Small intestine (tissue), 7 donors: Measurements from ENCODE around the gene BLTP3A. TPM values are rescaled to one million over a fixed set of nuclear protein-coding genes. Genes with fewer than 3 reads are reported as not detected.

Source experiments
- DNase-seq, 2 donors: peaks; one replicate each; pipeline versions ENCODE4 v3.0.0 to v3.0.0-alpha.2; 2013
- FAIRE-seq: peaks from 2 replicates; lab custom pipeline; 2012; peaks lifted over from hg19 to GRCh38; lab: Jason Lieb, UNC
- H3K27ac ChIP-seq, 3 donors: one replicate each; pipeline ENCODE4 v1.5.1; 2013; ENCODE audit warnings: low read length in 2 of 3, mild to moderate bottlenecking in 2 of 3, control low read depth in 1 of 3, inconsistent platforms in 1 of 3, low read depth in 1 of 3, moderate library complexity in 1 of 3
- H3K27me3 ChIP-seq, 3 donors: one replicate each; pipeline ENCODE4 v1.6.1; 2013; ENCODE audit warnings: low read length in 3 of 3, inconsistent platforms in 1 of 3; ENCODE audit not compliant: control insufficient read depth in 3 of 3, insufficient read depth in 3 of 3
- H3K36me3 ChIP-seq, 3 donors: one replicate each; pipeline ENCODE4 v1.6.1; 2013; ENCODE audit warnings: low read length in 3 of 3, inconsistent platforms in 1 of 3, low read depth in 1 of 3, mild to moderate bottlenecking in 1 of 3, moderate library complexity in 1 of 3; ENCODE audit not compliant: control insufficient read depth in 3 of 3, insufficient read depth in 2 of 3
- H3K4me1 ChIP-seq, 3 donors: one replicate each; pipeline ENCODE4 v1.6.1; 2013; ENCODE audit warnings: low read length in 2 of 3, inconsistent platforms in 1 of 3, low read depth in 1 of 3, mild to moderate bottlenecking in 1 of 3, moderate library complexity in 1 of 3; ENCODE audit not compliant: control insufficient read depth in 3 of 3, insufficient read depth in 2 of 3
- H3K4me3 ChIP-seq, 3 donors: one replicate each; pipeline ENCODE4 v1.5.1; 2013; ENCODE audit warnings: low read length in 3 of 3, control low read depth in 1 of 3, inconsistent platforms in 1 of 3, low read depth in 1 of 3, mild to moderate bottlenecking in 1 of 3, moderate library complexity in 1 of 3
- H3K9me3 ChIP-seq, 2 donors: one replicate each; pipeline ENCODE4 v1.6.1; 2013; ENCODE audit warnings: low read depth in 1 of 2, low read length in 1 of 2; ENCODE audit not compliant: control insufficient read depth in 2 of 2, insufficient read depth in 1 of 2
- WGBS, 3 donors: extraction: QIAGEN DNeasy Blood & Tissue Kit; methylation state at CpG; one replicate each; pipeline ENCODE4 v1.1.7; 2013; 5-methylcytosine and 5-hydroxymethylcytosine counted together
- polyA plus RNA-seq, 4 donors: library from polyadenylated mRNA; stranded (reverse) in 3 of 4; unstranded in 1 of 4; fragments of 200-250 nt in 3 of 4; fragments of 120-200 nt in 1 of 4; gene quantifications; one replicate each; pipeline versions ENCODE4 v1.2.1 to v1.2.3, GENCODE V29; 2013
- donor health status: healthy with polysubstance abuse.
- donor health status: control.
- donor health status: control.
- donor health status: Bipolar disorder and iron deficiency.
- donor health status: healthy.

Gene BLTP3A
- polyA plus RNA-seq, 4 donors, result 1.3 to 7.9 (median 3.2) TPM

- no peak overlapping the region for H3K27ac ChIP-seq
- FAIRE-seq (no peak), DNase-seq (no peak)
- H3K4me1 ChIP-seq, result no peaks in the 10 kb centered on the region
- H3K36me3 ChIP-seq, result peaks cover 3 to 39% (median 15%) of the 10 kb centered on the region in 3 donors
- WGBS, 3 donors, result 94 to 97% (median 97%) methylated on average over 1 of the region's 1 CpG
- no peak overlapping the region for H3K4me3 ChIP-seq
- no peaks in the 10 kb centered on the region for H3K9me3 ChIP-seq
- H3K27me3 ChIP-seq, result no peaks in the 10 kb centered on the region
These were observed 41.1 kb downstream of the BLTP3A start for GRCh38 chr6:34832942-34833341.

- WGBS, 3 donors, result 84 to 92% (median 87%) methylated on average over 4 of the region's 4 CpGs
- no peaks in the 10 kb centered on the region for H3K9me3 ChIP-seq
- H3K27ac ChIP-seq, result no peak overlapping the region
- H3K4me1 ChIP-seq, result no peaks in the 10 kb centered on the region
- DNase-seq (no peak), FAIRE-seq (no peak)
- peaks cover 0 to 40% (median 17%) of the 10 kb centered on the region in 3 donors for H3K36me3 ChIP-seq
- no peak overlapping the region for H3K4me3 ChIP-seq
- no peaks in the 10 kb centered on the region for H3K27me3 ChIP-seq
These were observed 43.1 kb downstream of the BLTP3A start for GRCh38 chr6:34834789-34835518.

- 97 to 99% (median 98%) methylated on average over 4 of the region's 4 CpGs for WGBS, 3 donors
- Histone ChIP-seq H3K36me3 (peaks cover 0 to 42% (median 17%) of the 10 kb centered on the region in 3 donors), H3K4me3 (no peak overlapping the region), H3K4me1 (no peaks in the 10 kb centered on the region), H3K27me3 (no peaks in the 10 kb centered on the region), H3K9me3 (no peaks in the 10 kb centered on the region), H3K27ac (no peak overlapping the region)
- no peak for DNase-seq
- FAIRE-seq, result no peak
These were observed 44.1 kb downstream of the BLTP3A start for GRCh38 chr6:34836008-34836407.

GRCh38 chr6:34836451-34836850, 44.6 kb downstream of the BLTP3A start:
- H3K36me3 ChIP-seq, result peaks cover 0 to 44% (median 17%) of the 10 kb centered on the region in 3 donors
- 61 to 69% (median 63%) methylated on average over 2 of the region's 2 CpGs for WGBS, 3 donors
- FAIRE-seq, result no peak

GRCh38 chr6:34837528-34837927, 45.6 kb downstream of the BLTP3A start:
- Histone ChIP-seq H3K9me3 (no peaks in the 10 kb centered on the region), H3K4me1 (no peaks in the 10 kb centered on the region), H3K4me3 (no peak overlapping the region), H3K36me3 (peaks cover 0 to 37% (median 17%) of the 10 kb centered on the region in 3 donors), H3K27me3 (no peaks in the 10 kb centered on the region), H3K27ac (no peak overlapping the region)
- DNase-seq, result no peak
- FAIRE-seq, result no peak

More at GRCh38 chr6:34836451-34836850, 44.6 kb downstream of the BLTP3A start:
- no peak for DNase-seq
- H3K4me3 ChIP-seq, result no peak overlapping the region
- no peaks in the 10 kb centered on the region for H3K4me1 ChIP-seq
- H3K27ac ChIP-seq, result no peak overlapping the region
- no peaks in the 10 kb centered on the region for H3K9me3 ChIP-seq
- H3K27me3 ChIP-seq, result no peaks in the 10 kb centered on the region

GRCh38 chr6:34839666-34840352, 47.9 kb downstream of the BLTP3A start:
- Histone ChIP-seq H3K4me3 (no peak overlapping the region), H3K4me1 (no peaks in the 10 kb centered on the region), H3K27ac (no peak overlapping the region), H3K27me3 (no peaks in the 10 kb centered on the region), H3K9me3 (no peaks in the 10 kb centered on the region), H3K36me3 (peaks cover 0 to 37% (median 9%) of the 10 kb centered on the region in 3 donors)
- FAIRE-seq, result no peak
- no peak for DNase-seq
- 95 to 98% (median 97%) methylated on average over 15 of the region's 15 CpGs for WGBS, 3 donors

Other genes with a start within 250 kb of the BLTP3A start
- gene SPDEF, start 235.8 kb upstream of the BLTP3A start, polyA plus RNA-seq, result 10 to 100 TPM; 10.9 to 20.6 (median 16.7) TPM
- gene ILRUN, start 95.3 kb upstream of the BLTP3A start, polyA plus RNA-seq, result 10 to 100 TPM; 44.3 to 53.5 (median 47.3) TPM
- 100 to 1,000 TPM; 114 to 163 (median 148) TPM for gene SNRPC, start 34.6 kb upstream of the BLTP3A start, polyA plus RNA-seq
- gene TAF11, start 96.0 kb downstream of the BLTP3A start, polyA plus RNA-seq, result 10 to 100 TPM; 31.0 to 45.2 (median 38.9) TPM
- 10 to 100 TPM in 2 of 4 donors, 1 to 10 TPM in 2; 6.5 to 29.9 (median 10.8) TPM for gene ANKS1A, start 97.2 kb downstream of the BLTP3A start, polyA plus RNA-seq